Stomach (tissue), 9 donors: ENCODE data around the gene KLKB1. TPM values are rescaled to one million over a fixed set of nuclear protein-coding genes. Genes with fewer than 3 reads are reported as not detected.
"Not testable (repeated sequence)": the region's sequence is repeated elsewhere in the genome, so short reads cannot be mapped to it uniquely, and the experiment has no call there.

Experiments used
- DNase-seq, 2 donors: peaks; one replicate each; pipeline versions ENCODE4 v3.0.0 to v3.0.0-alpha.2; 2013 to 2019
- H3K27ac ChIP-seq, 5 donors: fragments of 200-600 bp in 4 of 5; sonication (generic) in 4 of 5; one replicate each; pipeline ENCODE4 v1.5.1; 2013 to 2019; ENCODE audit warnings: mild to moderate bottlenecking in 1 of 5, moderate library complexity in 1 of 5
- H3K27me3 ChIP-seq, 3 donors: fragments of 200-600 bp; sonication (generic); one replicate each; pipeline ENCODE4 v1.5.1; 2017 to 2019; ENCODE audit warnings: mixed run types in 1 of 3
- H3K36me3 ChIP-seq, 4 donors: fragments of 200-600 bp; sonication (generic); 1 replicate in 3 of 4; 2 replicates in 1 of 4; pipeline ENCODE4 v1.5.1; 2016 to 2019
- H3K4me1 ChIP-seq, 4 donors: fragments of 200-600 bp; sonication (generic); one replicate each; pipeline ENCODE4 v1.5.1; 2016 to 2019
- H3K4me3 ChIP-seq, 4 donors: fragments of 200-600 bp; sonication (generic) in 3 of 4; one replicate each; pipeline ENCODE4 v1.5.1; 2016 to 2019; ENCODE audit warnings: mild to moderate bottlenecking in 1 of 4
- H3K9me3 ChIP-seq, 4 donors: fragments of 200-600 bp; sonication (generic); one replicate each; pipeline ENCODE4 v1.5.1; 2016 to 2019
- CTCF ChIP-seq, 7 experiments: fragments of 450-650 bp in 4 of 7; fragments of 200-600 bp in 3 of 7; sonication (generic) in 3 of 7; IDR thresholded peaks; one replicate each; pipeline ENCODE4 v1.5.1; 2016 to 2019; ENCODE audit warnings: antibody characterized with exemption in 7 of 7, control low read depth in 2 of 7, mild to moderate bottlenecking in 1 of 7
- EP300 ChIP-seq: sonication (generic); formaldehyde crosslinking; IDR thresholded peaks from one replicate; pipeline ENCODE4 v1.6.1; 2017; ENCODE audit warnings: antibody characterized with exemption
- POLR2A ChIP-seq, 4 donors: fragments of 450-650 bp; IDR thresholded peaks; one replicate each; pipeline ENCODE4 v1.6.1; 2016; ENCODE audit warnings: antibody characterized with exemption in 4 of 4, control low read depth in 2 of 4, mild to moderate bottlenecking in 1 of 4, moderate library complexity in 1 of 4
- POLR2AphosphoS5 ChIP-seq, 3 donors: sonication (generic); formaldehyde crosslinking; IDR thresholded peaks; one replicate each; pipeline ENCODE4 v1.6.1; 2016; ENCODE audit warnings: antibody characterized with exemption in 3 of 3
- WGBS, 5 donors: extraction: QIAGEN DNeasy Blood & Tissue Kit in 3 of 5; methylation state at CpG; one replicate each; pipeline versions ENCODE4 v1.1.5 to v1.1.7; 2013 to 2018; 5-methylcytosine and 5-hydroxymethylcytosine counted together
- intact Hi-C: fragments of 100-400 bp; cut with DNase I; formaldehyde crosslinking; loops from one replicate; pipeline ENCODE4 v1.15.1; 2023; ENCODE audit warnings: low total_unique reads
- polyA plus RNA-seq, 3 donors: library from polyadenylated mRNA; stranded (reverse); fragments of 200-250 nt; gene quantifications; one replicate each; pipeline ENCODE4 v1.2.3, GENCODE V29; 2013
- total RNA-seq, 5 donors: library from RNA; depleted of rRNA; stranded (reverse); fragments of >200 nt; gene quantifications; one replicate each; pipeline versions ENCODE4 v1.1.0 to v1.2.3, GENCODE V29; 2014 to 2016
- donor health status: healthy with polysubstance abuse.
- donor health status: Bipolar disorder and iron deficiency.
- donor health status: healthy.

Gene KLKB1
- total and polyA plus RNA-seq, 8 donors, result 0.56 to 1.1 (median 0.66) TPM; not detected in 4

DNA sequence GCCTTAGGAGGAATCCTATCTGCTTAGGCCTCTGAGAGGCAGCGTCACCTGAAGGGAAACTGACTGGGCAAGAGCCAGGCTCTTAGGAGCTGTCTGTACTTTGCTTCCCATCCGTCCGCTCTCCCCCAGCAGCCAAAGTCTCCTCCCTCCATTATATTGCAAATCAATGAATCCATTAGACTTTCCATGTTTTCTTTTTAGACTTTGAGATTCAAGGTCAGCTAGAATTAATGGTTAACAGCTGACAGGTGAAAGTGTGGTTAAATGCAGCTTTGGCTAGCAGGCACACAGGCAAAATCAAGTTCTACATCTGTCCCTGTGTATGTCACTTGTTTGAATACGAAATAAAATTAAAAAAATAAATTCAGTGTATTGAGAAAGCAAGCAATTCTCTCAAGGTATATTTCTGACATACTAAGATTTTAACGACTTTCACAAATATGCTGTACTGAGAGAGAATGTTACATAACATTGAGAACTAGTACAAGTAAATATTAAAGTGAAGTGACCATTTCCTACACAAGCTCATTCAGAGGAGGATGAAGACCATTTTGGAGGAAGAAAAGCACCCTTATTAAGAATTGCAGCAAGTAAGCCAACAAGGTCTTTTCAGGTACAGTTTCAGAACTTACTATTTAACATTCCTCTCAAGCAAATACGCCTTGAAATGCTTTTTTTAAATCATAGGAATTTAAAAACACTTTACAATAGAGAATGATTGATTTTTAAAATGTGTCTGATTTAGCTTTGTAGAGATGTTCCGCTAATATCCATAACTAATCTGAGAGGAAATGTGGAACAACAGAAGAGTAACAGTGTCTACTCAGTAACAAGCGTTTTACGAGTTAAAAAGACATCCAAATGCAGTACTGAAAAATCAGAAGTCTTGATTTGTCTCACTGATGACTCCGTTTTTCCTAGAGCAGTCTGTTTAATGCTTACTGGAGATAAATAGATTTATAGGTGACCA is 38.7 kb downstream of the KLKB1 start, which contains the start of gene F11:
F11 (plus strand) TSS at position 507 of the 970 bp plus-strand sequence. CDS start 948 bp downstream, outside the sequence.
- Histone ChIP-seq H3K9me3 (no peaks in the 10 kb centered on the region), H3K27me3 (no peaks in the 10 kb centered on the region), H3K4me1 (peaks cover 0 to 10% (median 0%) of the 10 kb centered on the region in 4 donors), H3K36me3 (no peaks in the 10 kb centered on the region), H3K27ac (no peak within 1 kb of the TSS), H3K4me3 (no peak within 1 kb of the TSS)
- no peak for TF ChIP-seq CTCF (IDR thresholded peaks at IDR 0.05)
- no peak for TF ChIP-seq EP300
- no peak for TF ChIP-seq POLR2AphosphoS5 (IDR thresholded peaks at IDR 0.05)
- TF ChIP-seq POLR2A (IDR thresholded peaks at IDR 0.05), result no peak
- 51 to 61% (median 56%) methylated on average over 10 of the region's 10 CpGs for WGBS, 5 donors
- intact Hi-C loops, result no loop called here
- peak in 1 of 2 donors; percentile 48 for DNase-seq

GRCh38 chr4:186266729-186267456 is 39.6 kb downstream of the KLKB1 start:
- peaks cover 0 to 10% (median 0%) of the 10 kb centered on the region in 4 donors for H3K4me1 ChIP-seq
- no peak overlapping the region for H3K27ac ChIP-seq
- H3K4me3 ChIP-seq, result no peak overlapping the region
- H3K9me3 ChIP-seq, result no peaks in the 10 kb centered on the region
- DNase-seq, result peak in 1 of 2 donors; percentile 63
- no peak for TF ChIP-seq CTCF (IDR thresholded peaks at IDR 0.05)
- no peaks in the 10 kb centered on the region for H3K36me3 ChIP-seq
- 10 to 23% (median 17%) methylated on average over 8 of the region's 8 CpGs for WGBS, 5 donors
- H3K27me3 ChIP-seq, result no peaks in the 10 kb centered on the region
- intact Hi-C loops, result no loop called here

DNA sequence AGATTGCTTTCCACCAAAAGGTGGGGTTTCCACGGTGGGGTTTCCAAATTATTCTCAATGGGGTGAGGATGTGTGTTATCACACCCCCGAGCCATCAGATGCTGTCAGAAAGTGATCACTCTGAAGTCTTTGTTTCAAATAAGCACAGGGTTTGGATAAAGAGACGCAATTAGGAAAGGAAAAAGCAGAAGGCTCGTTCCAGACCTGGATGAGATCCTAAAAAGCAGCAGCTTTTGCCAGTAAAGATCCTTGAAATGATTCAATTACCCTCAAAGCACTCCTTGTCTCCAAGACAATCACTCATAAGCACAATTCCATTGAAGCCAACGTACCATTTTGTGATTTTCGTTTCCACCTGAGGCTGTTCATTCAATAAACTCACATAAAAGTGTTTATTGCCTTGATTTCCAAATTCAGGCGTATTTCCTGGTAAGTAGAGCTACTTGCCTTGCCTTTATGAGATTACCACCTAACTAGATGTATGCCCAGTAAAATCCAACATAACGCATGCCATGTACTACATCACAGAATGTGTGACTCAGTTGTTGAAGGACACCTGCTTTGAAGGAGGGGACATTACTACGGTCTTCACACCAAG is 43.9 kb downstream of the KLKB1 start:
- Histone ChIP-seq H3K4me1 (peaks cover 0 to 10% (median 0%) of the 10 kb centered on the region in 4 donors), H3K27ac (no peak overlapping the region), H3K4me3 (no peak overlapping the region), H3K36me3 (no peaks in the 10 kb centered on the region), H3K9me3 (no peaks in the 10 kb centered on the region), H3K27me3 (no peaks in the 10 kb centered on the region)
- no peak for TF ChIP-seq POLR2AphosphoS5 (IDR thresholded peaks at IDR 0.05)
- no peak for TF ChIP-seq EP300
- TF ChIP-seq CTCF (IDR thresholded peaks at IDR 0.05), result no peak
- no peak for TF ChIP-seq POLR2A (IDR thresholded peaks at IDR 0.05)
- 83 to 92% (median 87%) methylated on average over 9 of the region's 9 CpGs for WGBS, 5 donors
- intact Hi-C loops, result no loop called here
- DNase-seq, result no peak

- 29 to 47% (median 35%) methylated on average over 4 of the region's 4 CpGs for WGBS, 5 donors
- Histone ChIP-seq H3K36me3 (no peaks in the 10 kb centered on the region), H3K27ac (no peak overlapping the region), H3K4me3 (no peak overlapping the region), H3K4me1 (no peaks in the 10 kb centered on the region), H3K9me3 (no peaks in the 10 kb centered on the region), H3K27me3 (no peaks in the 10 kb centered on the region)
- intact Hi-C loops, result no loop called here
- no peak for DNase-seq
- TF ChIP-seq POLR2A (IDR thresholded peaks at IDR 0.05) (no peak), POLR2AphosphoS5 (IDR thresholded peaks at IDR 0.05) (no peak), CTCF (IDR thresholded peaks at IDR 0.05) (no peak), EP300 (no peak)
Measured at GRCh38 chr4:186272699-186273391, 45.5 kb downstream of the KLKB1 start.

GRCh38 chr4:186273392-186273789 is 46.1 kb downstream of the KLKB1 start:
- intact Hi-C loops, H3K4me1 ChIP-seq, DNase-seq, H3K27ac ChIP-seq, H3K9me3 ChIP-seq, H3K27me3 ChIP-seq, H3K4me3 ChIP-seq, H3K36me3 ChIP-seq: not testable (repeated sequence)
- WGBS, 5 donors, result 90 to 97% (median 96%) methylated on average over 5 of the region's 5 CpGs
